Fibroblast of pulmonary artery (primary cell): ENCODE measurements around the gene CTBP2.

ENCODE experiments used
- DNase-seq: peaks from one replicate; pipeline ENCODE4 v3.0.0-alpha.2; 2010; ENCODE audit warnings: low read depth
- H3K4me3 ChIP-seq: replicated peaks from 2 replicates; pipeline ENCODE4 v1.5.1; 2011; ENCODE audit warnings: low read depth, mild to moderate bottlenecking, control low read depth, low read length, moderate library complexity
- CTCF ChIP-seq: IDR thresholded peaks from 2 replicates; pipeline ENCODE4 v1.5.1; 2011; ENCODE audit warnings: mild to moderate bottlenecking, control low read depth, low read length, inconsistent platforms; ENCODE audit errors: missing control alignments

CTBP2 gene

GRCh38 chr10:125102246-125102645 is 58.1 kb downstream of the CTBP2 start:
- TF ChIP-seq CTCF: no peak

GRCh38 chr10:125101581-125101980 is 58.8 kb downstream of the CTBP2 start:
- TF ChIP-seq CTCF: no peak

More at GRCh38 chr10:125102246-125102645, 58.1 kb downstream of the CTBP2 start:
- no peak overlapping the region for H3K4me3 ChIP-seq
- DNase-seq: peak; percentile 72

GRCh38 chr10:125101049-125101448 is 59.3 kb downstream of the CTBP2 start:
- H3K4me3 ChIP-seq: no peak overlapping the region
- no peak for TF ChIP-seq CTCF
- no peak for DNase-seq

More at GRCh38 chr10:125101581-125101980, 58.8 kb downstream of the CTBP2 start:
- H3K4me3 ChIP-seq: no peak overlapping the region
- no peak for DNase-seq

- no peak for TF ChIP-seq CTCF
- no peak for DNase-seq
- H3K4me3 ChIP-seq: no peak overlapping the region
Observed at GRCh38 chr10:125097409-125098070, 62.8 kb downstream of the CTBP2 start.

GRCh38 chr10:125096975-125097374 is 63.4 kb downstream of the CTBP2 start:
- no peak overlapping the region for H3K4me3 ChIP-seq
- TF ChIP-seq CTCF: no peak
- no peak for DNase-seq

- no peak for TF ChIP-seq CTCF
- H3K4me3 ChIP-seq: no peak overlapping the region
- DNase-seq: no peak
Observed at GRCh38 chr10:125096371-125096770, 64.0 kb downstream of the CTBP2 start.

GRCh38 chr10:125095776-125096175 is 64.6 kb downstream of the CTBP2 start:
- no peak overlapping the region for H3K4me3 ChIP-seq
- TF ChIP-seq CTCF: no peak

More at GRCh38 chr10:125095776-125096175, 64.6 kb downstream of the CTBP2 start:
- no peak for DNase-seq
